GM04503 (cell line): ENCODE results near the gene ATG7.
"Not testable (repeated sequence)": the region's sequence is repeated elsewhere in the genome, so short reads cannot be mapped to it uniquely, and the experiment has no call there.

Source experiments
- DNase-seq: peaks from one replicate; pipeline ENCODE4 v3.0.0-alpha.2; 2012; ENCODE audit warnings: low read depth

ATG7 gene

DNA sequence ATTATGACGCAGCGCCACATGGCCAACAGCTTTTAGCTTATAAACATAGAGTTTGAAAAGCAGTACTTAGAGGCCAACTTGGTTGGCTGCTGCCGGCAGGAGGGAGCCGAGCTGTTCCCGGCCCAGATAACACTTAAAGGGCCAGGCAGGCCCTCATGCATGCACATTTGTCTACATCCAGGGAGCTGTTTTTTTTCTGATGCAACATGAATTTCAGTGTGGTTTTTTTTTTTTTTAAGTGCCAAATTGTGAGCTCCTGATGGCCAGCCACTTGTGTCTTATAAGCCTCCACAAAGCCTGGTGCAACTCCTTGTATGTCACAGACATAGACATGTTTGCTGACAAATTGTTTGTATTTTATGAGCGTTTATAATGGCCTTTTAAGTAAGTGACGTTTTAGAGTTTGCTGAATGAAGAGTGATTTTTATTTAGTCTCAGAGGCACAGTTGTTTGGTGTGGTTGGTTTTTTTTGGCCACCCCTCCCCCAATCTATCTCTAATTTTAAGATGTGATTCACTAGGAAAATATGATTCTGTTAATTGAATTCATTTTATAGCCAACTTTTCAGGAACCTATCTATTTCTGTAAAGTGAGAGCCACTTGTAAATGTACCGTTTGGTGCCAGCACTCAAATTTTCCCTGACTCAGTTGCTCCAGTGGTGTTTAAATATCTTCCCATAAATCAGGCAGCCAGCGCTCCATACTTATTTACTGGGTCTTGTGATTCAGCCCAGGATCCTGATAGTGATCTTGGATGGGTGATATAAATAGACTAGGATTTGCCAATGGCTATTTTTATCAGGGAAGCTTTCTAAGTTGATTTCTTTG, 237.2 kb downstream of the ATG7 start:
- peak; percentile 67 for DNase-seq

DNA sequence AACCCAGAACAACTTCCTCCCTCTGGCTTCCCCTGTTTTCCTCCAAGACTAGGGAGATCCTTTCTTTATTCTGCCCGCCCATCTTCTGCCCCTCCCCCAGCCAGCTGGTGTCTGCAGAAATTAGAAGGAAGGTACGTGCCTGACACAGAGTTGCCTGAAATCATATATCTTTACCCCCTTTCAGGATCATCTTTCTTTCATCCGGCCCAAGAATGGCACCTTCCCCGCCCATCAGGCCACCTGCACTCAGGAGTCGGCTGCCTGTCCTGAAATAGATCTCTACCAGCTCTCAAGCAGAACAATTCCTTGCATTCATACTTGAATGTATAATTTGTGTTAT, 237.8 kb downstream of the ATG7 start:
- no peak for DNase-seq

- no peak for DNase-seq
These were observed 238.2 kb downstream of the ATG7 start for GRCh38 chr3:11510356-11510755.

GRCh38 chr3:11511606-11512005, 239.4 kb downstream of the ATG7 start:
- not testable (repeated sequence) for DNase-seq

DNA sequence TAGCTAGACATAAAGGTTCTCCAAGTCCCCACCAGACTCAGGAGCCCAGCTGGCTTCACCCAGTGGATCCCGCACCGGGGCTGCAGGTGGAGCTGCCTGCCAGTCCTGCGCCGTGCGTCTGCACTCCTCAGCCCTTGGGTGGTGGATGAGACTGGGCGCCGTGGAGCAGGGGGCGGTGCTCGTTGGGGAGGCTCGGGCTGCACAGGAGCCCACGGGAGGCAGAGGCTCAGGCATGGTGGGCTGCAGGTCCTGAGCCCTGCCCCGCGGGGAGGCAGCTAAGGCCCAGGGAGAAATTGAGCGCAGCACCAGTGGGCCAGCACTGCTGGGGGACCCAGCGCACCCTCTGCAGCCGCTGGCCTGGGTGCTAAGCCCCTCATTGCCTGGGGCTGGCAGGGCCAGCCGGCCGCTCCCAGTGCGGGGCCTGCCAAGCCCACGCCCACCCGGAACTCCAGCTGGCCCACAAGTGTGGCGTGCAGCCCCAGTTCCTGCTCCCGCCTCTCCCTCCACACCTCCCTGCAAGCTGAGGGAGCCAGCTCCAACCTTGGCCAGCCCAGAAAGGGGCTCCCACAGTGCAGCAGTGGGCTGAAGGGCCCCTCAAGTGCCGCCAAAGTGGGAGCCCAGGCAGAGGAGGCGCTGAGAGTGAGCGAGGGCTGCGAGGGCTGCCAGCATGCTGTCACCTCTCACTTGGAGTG, 241.1 kb downstream of the ATG7 start:
- DNase-seq = not testable (repeated sequence)

- DNase-seq = no peak
These were observed 241.6 kb downstream of the ATG7 start for GRCh38 chr3:11513817-11514135.

DNA sequence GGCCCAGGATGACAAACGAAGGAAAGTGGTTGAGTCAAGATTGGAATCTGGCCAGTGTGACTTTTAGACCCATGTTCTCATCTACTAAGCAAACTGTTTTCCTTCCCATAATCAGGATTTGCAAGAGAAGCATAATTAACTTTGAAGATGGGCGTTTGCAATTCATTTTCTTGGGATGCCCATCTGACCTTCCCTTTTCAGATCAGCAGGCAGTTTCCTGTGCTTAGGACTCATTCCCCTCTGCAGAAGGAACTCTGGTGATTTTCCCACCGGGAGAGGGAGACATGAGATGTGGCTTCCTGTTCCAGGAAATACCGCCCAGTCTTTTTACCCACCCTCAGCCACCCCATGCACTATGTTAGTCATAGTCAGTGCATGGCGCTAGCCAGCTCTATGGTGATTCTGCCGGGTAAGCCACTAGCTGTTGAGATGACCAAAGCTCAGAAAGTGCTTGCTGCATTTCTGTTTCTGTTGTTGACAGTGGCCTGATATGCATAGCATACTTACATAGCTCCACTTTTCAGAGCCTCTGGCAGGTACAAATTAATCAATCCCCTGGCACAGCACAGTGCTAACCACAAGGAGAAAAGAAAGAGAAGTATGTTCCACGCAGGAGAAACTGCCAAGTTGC, 242.1 kb downstream of the ATG7 start:
- peak; percentile 75 for DNase-seq

GRCh38 chr3:11517601-11518000, 245.4 kb downstream of the ATG7 start:
- DNase-seq = no peak

DNA sequence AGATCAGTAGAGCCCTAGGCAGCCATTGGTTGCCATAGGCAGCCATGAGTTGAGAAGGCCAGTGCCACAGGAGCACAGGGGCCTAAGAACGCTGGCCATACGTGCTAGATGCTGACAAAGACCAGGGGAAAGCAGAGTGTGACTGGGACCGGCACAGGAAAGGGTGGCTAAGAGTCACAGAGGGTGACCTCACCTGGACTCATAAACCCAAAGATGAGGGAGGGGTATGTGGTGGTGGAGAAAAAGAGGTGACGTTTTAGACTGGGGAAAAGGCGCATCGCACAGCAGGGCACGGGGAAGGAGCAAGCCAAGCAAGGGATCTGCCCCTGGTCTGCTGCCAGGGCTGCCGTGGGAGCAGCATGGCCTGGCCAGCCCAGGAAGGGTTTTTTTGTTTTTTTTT, 249.0 kb downstream of the ATG7 start:
- DNase-seq = no peak

DNA sequence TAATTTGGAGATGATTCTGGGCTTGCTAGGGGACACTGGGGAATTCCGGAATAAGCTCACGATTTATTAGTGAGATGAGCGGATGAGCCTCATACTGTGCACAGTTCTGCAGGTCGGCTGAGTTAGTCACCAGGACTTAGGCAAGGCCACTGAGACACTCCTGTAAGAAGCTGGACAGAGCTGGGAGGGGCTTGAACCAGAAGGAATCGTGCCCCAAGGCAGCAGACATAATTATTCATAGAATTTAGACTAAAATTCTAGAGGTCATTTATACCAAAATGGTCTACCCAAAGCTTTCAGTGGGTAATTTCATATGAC, 250.2 kb downstream of the ATG7 start:
- DNase-seq = no peak

- DNase-seq = no peak
These were observed 250.9 kb downstream of the ATG7 start for GRCh38 chr3:11522953-11523571.

- no peak for DNase-seq
These were observed 251.4 kb downstream of the ATG7 start for GRCh38 chr3:11523572-11524101.

GRCh38 chr3:11526121-11526520, 253.9 kb downstream of the ATG7 start:
- not testable (repeated sequence) for DNase-seq

DNA sequence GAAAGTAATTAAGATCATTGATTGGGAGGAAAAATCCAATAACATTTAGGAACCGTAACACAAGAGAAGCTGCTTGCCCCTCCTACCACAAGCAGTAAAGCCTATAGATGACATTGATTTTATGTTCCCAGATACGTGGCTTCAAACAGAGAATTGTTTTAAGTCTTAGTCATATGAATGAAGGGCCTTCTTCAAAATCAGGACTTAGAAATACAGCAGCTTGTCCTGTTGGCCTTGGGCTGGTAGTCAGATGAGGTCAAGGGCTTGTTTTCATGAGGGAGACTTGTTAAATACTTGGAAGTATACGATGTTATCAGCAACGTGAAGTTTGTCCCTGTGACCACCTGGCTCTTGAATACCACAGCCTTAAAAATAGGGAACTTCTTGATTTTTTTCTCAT, 257.1 kb downstream of the ATG7 start:
- no peak for DNase-seq

DNA sequence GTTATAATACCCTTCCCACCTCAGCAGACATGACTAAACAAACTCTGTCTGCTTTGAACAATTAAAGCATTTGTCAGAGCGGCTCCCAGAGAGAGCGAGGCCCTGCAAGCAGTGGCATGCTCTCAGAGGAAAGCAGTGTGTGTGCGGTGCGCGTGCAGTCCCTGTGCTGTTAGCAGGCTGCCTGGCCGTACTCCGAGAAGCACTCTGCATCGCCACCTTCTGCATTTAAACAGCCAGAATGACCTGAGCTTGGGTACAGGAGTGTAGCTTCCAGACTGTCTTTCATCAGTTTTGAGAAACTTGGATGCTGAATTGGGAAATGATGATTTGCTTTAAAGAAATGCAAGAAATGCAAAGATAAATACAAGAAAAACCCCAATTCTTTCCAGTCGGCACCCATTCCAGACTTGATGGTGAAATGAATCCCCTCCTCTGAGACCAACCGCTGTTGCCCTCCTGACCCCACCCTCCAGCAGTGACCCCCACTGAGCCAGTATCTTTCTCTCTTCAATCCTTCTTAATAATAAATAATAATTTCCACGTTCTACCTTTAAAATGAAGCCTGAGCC, 258.0 kb downstream of the ATG7 start:
- peak; percentile 47 for DNase-seq

DNA sequence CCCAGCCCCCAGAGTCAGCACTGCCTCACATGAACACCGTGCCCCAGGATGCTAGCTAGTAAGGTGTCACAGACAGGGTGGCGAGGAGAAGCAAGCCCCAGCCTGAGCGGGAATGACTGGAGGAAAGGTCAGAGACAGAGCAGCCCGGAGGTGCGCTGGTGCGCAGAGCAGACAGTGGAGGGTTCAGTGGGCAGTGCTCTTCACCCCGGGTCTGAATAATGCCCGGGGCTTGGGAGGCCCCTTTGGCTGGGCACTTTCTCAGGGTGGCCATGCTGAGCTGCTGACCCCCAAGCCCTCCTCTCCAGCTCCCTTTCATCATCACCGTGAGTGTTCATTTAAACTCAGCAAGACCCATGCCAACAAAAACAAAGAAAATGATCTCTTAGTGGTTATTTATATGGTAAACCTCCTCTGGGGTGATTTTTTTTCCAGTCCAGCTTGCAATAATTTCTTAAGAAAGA, 260.8 kb downstream of the ATG7 start:
- DNase-seq = no peak

GRCh38 chr3:11534011-11534792, 262.0 kb downstream of the ATG7 start:
- no peak for DNase-seq

- DNase-seq = no peak
These were observed 262.6 kb downstream of the ATG7 start for GRCh38 chr3:11534793-11535101.

DNA sequence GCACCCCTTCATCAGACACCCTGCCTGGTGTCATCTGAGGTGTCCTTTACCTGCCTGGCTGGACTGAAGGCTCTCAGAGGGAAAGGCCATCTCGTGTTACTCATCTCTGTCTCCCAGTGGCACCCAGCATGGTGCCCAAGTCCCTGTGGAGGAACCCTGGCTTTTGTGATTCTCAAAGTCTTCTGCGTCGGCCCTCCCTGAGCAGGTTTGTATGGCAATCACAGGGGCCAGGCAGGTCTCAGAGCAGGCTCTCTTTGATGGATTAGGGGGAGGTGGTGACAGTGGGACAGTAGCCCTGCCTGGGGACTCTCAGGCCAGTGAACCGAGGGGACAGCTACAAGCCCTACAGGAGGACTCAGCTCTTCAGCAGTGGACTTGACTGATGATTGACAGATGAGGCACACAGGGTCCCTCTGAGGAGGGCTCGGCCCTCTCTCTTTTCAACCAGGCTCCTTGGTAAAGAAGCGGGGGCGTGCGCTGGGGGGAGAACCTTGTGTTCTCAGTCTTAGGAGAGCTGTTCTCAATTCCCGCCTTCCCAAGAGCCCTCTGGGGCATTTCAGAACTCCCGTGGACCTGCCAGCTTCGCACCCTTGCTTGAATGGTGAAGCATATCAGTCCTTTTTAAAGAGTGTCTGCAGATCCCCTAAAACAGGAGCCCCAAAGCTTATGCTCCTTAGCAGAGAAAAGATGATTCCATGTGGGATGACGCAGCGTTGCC, 263.2 kb downstream of the ATG7 start:
- no peak for DNase-seq

GRCh38 chr3:11536132-11536935, 264.1 kb downstream of the ATG7 start:
- DNase-seq = no peak
